HepG2 (cell line): ENCODE measurements around the gene COMMD1.

Experiments
- ESRRA ChIP-seq: sonication (generic); formaldehyde crosslinking; IDR thresholded peaks from 2 replicates; pipeline ENCODE4 v1.5.1; 2020; ENCODE audit warnings: mild to moderate bottlenecking, low read depth, missing genetic modification reagents
- POLR2AphosphoS5 ChIP-seq: IDR thresholded peaks from 2 replicates; pipeline ENCODE4 v1.6.1; 2012; ENCODE audit warnings: low read depth, low read length
- RAD21 ChIP-seq: fragments of 450-650 bp; formaldehyde crosslinking; IDR thresholded peaks from 2 replicates; pipeline ENCODE4 v1.5.0; 2020; ENCODE audit warnings: mild to moderate bottlenecking
- ZNF432 ChIP-seq: sonication (generic); formaldehyde crosslinking; IDR thresholded peaks from 2 replicates; pipeline ENCODE4 v1.5.0; 2020; ENCODE audit warnings: missing genetic modification reagents, mild to moderate bottlenecking, borderline replicate concordance

- no peak for TF ChIP-seq RAD21 (CRISPR knock-in tag)
- no peak for TF ChIP-seq ESRRA (CRISPR knock-in tag)
- TF ChIP-seq POLR2AphosphoS5 = no peak
- no peak for TF ChIP-seq ZNF432 (CRISPR knock-in tag)
Observed at GRCh38 chr2:62032096-62032495, 126.6 kb downstream of the COMMD1 start.
